ENCODE results near the gene BET1L.

- TF ChIP-seq CTCF (IDR thresholded peaks at IDR 0.05; ENCODE audit: borderline replicate concordance, extremely low read depth, low read length, poor library complexity, severe bottlenecking) (no peak), EZH2 (IDR thresholded peaks at IDR 0.05; ENCODE audit: borderline replicate concordance, low read depth, low read length, severe bottlenecking) (no peak)
Measured at GRCh38 chr11:199004-199581, 8.1 kb downstream of the BET1L start.
